Adipocyte (in vitro differentiated cells): Measurements from ENCODE around the gene MFSD6.

Source experiments
- DNase-seq: peaks from one replicate; pipeline ENCODE4 v3.0.0-alpha.2; 2015; ENCODE audit warnings: low read depth
- H3K27me3 ChIP-seq: replicated peaks from 2 replicates; pipeline ENCODE4 v1.7.0; 2013; ENCODE audit warnings: mild to moderate bottlenecking, low read length, moderate library complexity; ENCODE audit not compliant: control insufficient read depth, insufficient read depth
- H3K36me3 ChIP-seq: 2 replicates; pipeline ENCODE4 v1.7.0; 2013; ENCODE audit warnings: low read length, mild to moderate bottlenecking, moderate library complexity; ENCODE audit not compliant: control insufficient read depth, insufficient read depth, severe bottlenecking
- H3K4me1 ChIP-seq: 2 replicates; pipeline ENCODE4 v1.7.0; 2013; ENCODE audit warnings: mild to moderate bottlenecking, low read length, moderate library complexity; ENCODE audit not compliant: control insufficient read depth, insufficient read depth
- H3K4me3 ChIP-seq: 2 replicates; pipeline ENCODE4 v1.7.0; 2013; ENCODE audit warnings: mild to moderate bottlenecking, low read length, moderate library complexity
- H3K9ac ChIP-seq: 2 replicates; pipeline ENCODE4 v1.7.0; 2013; ENCODE audit warnings: mild to moderate bottlenecking, low read length, moderate library complexity
- H3K9me3 ChIP-seq: 2 replicates; pipeline ENCODE4 v1.7.0; 2013; ENCODE audit warnings: mild to moderate bottlenecking, low read length, moderate library complexity; ENCODE audit not compliant: control insufficient read depth

Gene MFSD6

GRCh38 chr2:190406805-190407204, 1.4 kb upstream of the MFSD6 start:
- no peak for DNase-seq
- Histone ChIP-seq H3K4me1 (no peaks in the 10 kb centered on the region), H3K27me3 (no peaks in the 10 kb centered on the region), H3K4me3 (no peak overlapping the region), H3K9ac (no peak overlapping the region), H3K9me3 (peaks cover 4% of the 10 kb centered on the region), H3K36me3 (no peaks in the 10 kb centered on the region)

- Histone ChIP-seq H3K36me3 (no peaks in the 10 kb centered on the region), H3K4me3 (no peak overlapping the region), H3K9me3 (peaks cover 4% of the 10 kb centered on the region), H3K27me3 (no peaks in the 10 kb centered on the region), H3K4me1 (no peaks in the 10 kb centered on the region), H3K9ac (no peak overlapping the region)
- DNase-seq = no peak
Observed at GRCh38 chr2:190407246-190407661, 901 bp upstream of the MFSD6 start.

GRCh38 chr2:190408538-190409271, 550 bp downstream of the MFSD6 start:
- peak overlapping the region; percentile 80 for H3K4me3 ChIP-seq
- H3K9ac ChIP-seq = peak overlapping the region; percentile 77
- no peaks in the 10 kb centered on the region for H3K36me3 ChIP-seq
- H3K9me3 ChIP-seq = no peaks in the 10 kb centered on the region
- DNase-seq = peak; percentile 71
- no peaks in the 10 kb centered on the region for H3K27me3 ChIP-seq
- no peaks in the 10 kb centered on the region for H3K4me1 ChIP-seq

- H3K9ac ChIP-seq = no peak overlapping the region
- H3K36me3 ChIP-seq = no peaks in the 10 kb centered on the region
- no peak for DNase-seq
- H3K9me3 ChIP-seq = no peaks in the 10 kb centered on the region
- no peak overlapping the region for H3K4me3 ChIP-seq
- H3K27me3 ChIP-seq = no peaks in the 10 kb centered on the region
- no peaks in the 10 kb centered on the region for H3K4me1 ChIP-seq
Observed at GRCh38 chr2:190409616-190410015, 1.5 kb downstream of the MFSD6 start.

- H3K36me3 ChIP-seq = no peaks in the 10 kb centered on the region
- no peak overlapping the region for H3K9ac ChIP-seq
- H3K4me3 ChIP-seq = no peak overlapping the region
- H3K27me3 ChIP-seq = no peaks in the 10 kb centered on the region
- H3K4me1 ChIP-seq = no peaks in the 10 kb centered on the region
- no peak for DNase-seq
- no peaks in the 10 kb centered on the region for H3K9me3 ChIP-seq
Observed at GRCh38 chr2:190410166-190410565, 2.0 kb downstream of the MFSD6 start.

- no peak for DNase-seq
- Histone ChIP-seq H3K9me3 (no peaks in the 10 kb centered on the region), H3K4me1 (peaks cover 20% of the 10 kb centered on the region), H3K27me3 (no peaks in the 10 kb centered on the region), H3K36me3 (no peaks in the 10 kb centered on the region), H3K9ac (no peak overlapping the region), H3K4me3 (no peak overlapping the region)
Observed at GRCh38 chr2:190412966-190413365, 4.8 kb downstream of the MFSD6 start.

GRCh38 chr2:190413421-190413820, 5.3 kb downstream of the MFSD6 start:
- H3K9ac ChIP-seq = no peak overlapping the region
- H3K4me3 ChIP-seq = no peak overlapping the region
- no peaks in the 10 kb centered on the region for H3K9me3 ChIP-seq
- H3K36me3 ChIP-seq = no peaks in the 10 kb centered on the region
- DNase-seq = no peak
- H3K27me3 ChIP-seq = no peaks in the 10 kb centered on the region
- peaks cover 21% of the 10 kb centered on the region for H3K4me1 ChIP-seq

GRCh38 chr2:190415251-190415650, 7.1 kb downstream of the MFSD6 start:
- Histone ChIP-seq H3K9ac (no peak overlapping the region), H3K4me1 (peaks cover 31% of the 10 kb centered on the region), H3K36me3 (no peaks in the 10 kb centered on the region), H3K4me3 (no peak overlapping the region), H3K9me3 (no peaks in the 10 kb centered on the region), H3K27me3 (no peaks in the 10 kb centered on the region)
- no peak for DNase-seq

- DNase-seq = peak; percentile 27
- H3K36me3 ChIP-seq = no peaks in the 10 kb centered on the region
- no peak overlapping the region for H3K4me3 ChIP-seq
- H3K4me1 ChIP-seq = peaks cover 31% of the 10 kb centered on the region
- no peaks in the 10 kb centered on the region for H3K27me3 ChIP-seq
- no peaks in the 10 kb centered on the region for H3K9me3 ChIP-seq
- peak overlapping the region; percentile 11 for H3K9ac ChIP-seq
Observed at GRCh38 chr2:190415794-190416775, 7.9 kb downstream of the MFSD6 start.

GRCh38 chr2:190417045-190417842, 9.1 kb downstream of the MFSD6 start:
- DNase-seq = no peak
- Histone ChIP-seq H3K4me3 (no peak overlapping the region), H3K36me3 (no peaks in the 10 kb centered on the region), H3K9me3 (no peaks in the 10 kb centered on the region), H3K4me1 (peaks cover 31% of the 10 kb centered on the region), H3K9ac (no peak overlapping the region), H3K27me3 (no peaks in the 10 kb centered on the region)

- DNase-seq = no peak
- Histone ChIP-seq H3K36me3 (no peaks in the 10 kb centered on the region), H3K27me3 (no peaks in the 10 kb centered on the region), H3K4me3 (no peak overlapping the region), H3K4me1 (peaks cover 31% of the 10 kb centered on the region), H3K9me3 (no peaks in the 10 kb centered on the region), H3K9ac (no peak overlapping the region)
Observed at GRCh38 chr2:190418727-190419126, 10.6 kb downstream of the MFSD6 start.
